Sigmoid colon (tissue), 7 donors: ENCODE data around the gene SYNE2. TPM values are rescaled to one million over a fixed set of nuclear protein-coding genes. Genes with fewer than 3 reads are reported as not detected.

Experiments used
- DNase-seq: peaks from one replicate; pipeline ENCODE4 v3.0.0-alpha.2; 2019
- H3K27ac ChIP-seq, 4 donors: fragments of 200-600 bp; sonication (generic); one replicate each; pipeline ENCODE4 v1.5.1; 2016 to 2019; ENCODE audit warnings: mild to moderate bottlenecking in 1 of 4
- H3K27me3 ChIP-seq, 3 donors: fragments of 200-600 bp; sonication (generic); one replicate each; pipeline ENCODE4 v1.5.1; 2019; ENCODE audit warnings: mild to moderate bottlenecking in 1 of 3
- H3K36me3 ChIP-seq, 4 donors: fragments of 200-600 bp; sonication (generic); one replicate each; pipeline ENCODE4 v1.5.1; 2016 to 2019
- H3K4me1 ChIP-seq, 4 donors: fragments of 200-600 bp; sonication (generic); one replicate each; pipeline ENCODE4 v1.5.1; 2017 to 2019
- H3K4me3 ChIP-seq, 4 donors: fragments of 200-600 bp; sonication (generic); one replicate each; pipeline ENCODE4 v1.5.1; 2017 to 2019; ENCODE audit warnings: mild to moderate bottlenecking in 2 of 4, moderate library complexity in 1 of 4
- H3K9me3 ChIP-seq, 4 donors: fragments of 200-600 bp in 3 of 4; sonication (generic) in 3 of 4; one replicate each; pipeline versions ENCODE4 v1.5.1 to v1.6.1; 2013 to 2019
- EP300 ChIP-seq, 4 donors: sonication (generic); formaldehyde crosslinking; IDR thresholded peaks; one replicate each; pipeline ENCODE4 v1.6.1; 2017; ENCODE audit warnings: antibody characterized with exemption in 4 of 4
- POLR2A ChIP-seq, 2 donors: fragments of 450-650 bp; IDR thresholded peaks; one replicate each; pipeline ENCODE4 v1.6.1; 2016; ENCODE audit warnings: antibody characterized with exemption in 2 of 2, mild to moderate bottlenecking in 2 of 2, moderate library complexity in 2 of 2
- POLR2AphosphoS5 ChIP-seq, 4 donors: sonication (generic); formaldehyde crosslinking; IDR thresholded peaks; one replicate each; pipeline ENCODE4 v1.6.1; 2017; ENCODE audit warnings: antibody characterized with exemption in 4 of 4
- WGBS, 2 donors: extraction: QIAGEN DNeasy Blood & Tissue Kit; methylation state at CpG; one replicate each; pipeline ENCODE4 v1.1.7; 2013; 5-methylcytosine and 5-hydroxymethylcytosine counted together
- intact Hi-C: fragments of 100-400 bp; cut with DNase I; formaldehyde crosslinking; loops from one replicate; pipeline ENCODE4 v1.15.1; 2023
- polyA plus RNA-seq, 3 donors: library from polyadenylated mRNA; stranded (reverse); fragments of 200-250 nt; gene quantifications; one replicate each; pipeline ENCODE4 v1.2.3, GENCODE V29; 2013
- total RNA-seq, 4 donors: library from RNA; depleted of rRNA; stranded (reverse); fragments of >200 nt; gene quantifications; one replicate each; pipeline ENCODE4 v1.1.0, GENCODE V29; 2016
- TF ChIP-seq, protein P1 (sequence below), 4 experiments: fragments of 450-650 bp in 3 of 4; fragments of 200-600 bp in 1 of 4; IDR thresholded peaks; one replicate each; pipeline ENCODE4 v1.5.1; 2016 to 2019; ENCODE audit warnings: antibody characterized with exemption in 4 of 4, mild to moderate bottlenecking in 3 of 4, moderate library complexity in 2 of 4
- donor health status: healthy with polysubstance abuse.
- donor health status: Bipolar disorder and iron deficiency.
- donor health status: healthy.

SYNE2 gene
- total and polyA plus RNA-seq, 7 donors, result 25.8 to 70.6 (median 54.6) TPM

- 89 to 98% methylated on average over 1 of the region's 1 CpG for WGBS, 2 donors
Measured at GRCh38 chr14:64000749-64001148, 147.9 kb downstream of the SYNE2 start.

DNA sequence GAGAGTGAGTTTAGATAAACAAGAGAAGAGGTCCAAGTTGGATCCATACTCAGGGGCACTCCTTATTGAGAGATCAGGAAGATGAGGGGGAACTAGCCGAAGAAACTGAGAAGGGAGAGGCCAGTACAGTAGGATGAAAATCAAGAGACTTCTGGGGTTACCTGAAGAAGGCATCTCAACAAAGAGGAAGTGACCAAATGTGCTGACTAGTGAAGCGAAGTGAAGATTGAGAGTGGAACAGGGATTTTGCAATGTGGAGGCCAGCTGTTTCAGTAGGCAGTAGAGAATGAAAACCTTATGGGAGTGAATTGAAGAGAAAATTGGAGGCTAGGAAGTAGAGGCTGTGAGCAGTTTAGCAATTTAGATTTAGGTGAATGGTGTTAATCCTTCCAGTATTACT is 153.0 kb downstream of the SYNE2 start:
- Histone ChIP-seq H3K36me3 (peaks cover 0 to 32% (median 6%) of the 10 kb centered on the region in 4 donors), H3K27me3 (no peaks in the 10 kb centered on the region), H3K9me3 (no peaks in the 10 kb centered on the region), H3K27ac (no peak overlapping the region), H3K4me3 (no peak overlapping the region), H3K4me1 (no peaks in the 10 kb centered on the region)
- TF ChIP-seq EP300 (IDR thresholded peaks at IDR 0.05) (no peak), POLR2A (IDR thresholded peaks at IDR 0.05) (no peak), POLR2AphosphoS5 (IDR thresholded peaks at IDR 0.05) (no peak)
- DNase-seq, result no peak
- intact Hi-C loops, result no loop called here
- WGBS, 2 donors, result 96 to 99% methylated on average over 2 of the region's 2 CpGs

More at GRCh38 chr14:64000749-64001148, 147.9 kb downstream of the SYNE2 start:
- no peak overlapping the region for H3K27ac ChIP-seq
- no peak for DNase-seq
- no peaks in the 10 kb centered on the region for H3K4me1 ChIP-seq
- no peaks in the 10 kb centered on the region for H3K9me3 ChIP-seq
- H3K27me3 ChIP-seq, result no peaks in the 10 kb centered on the region
- no peak overlapping the region for H3K4me3 ChIP-seq
- H3K36me3 ChIP-seq, result peaks cover 0 to 72% (median 19%) of the 10 kb centered on the region in 4 donors
- no peak for TF ChIP-seq POLR2A (IDR thresholded peaks at IDR 0.05)
- TF ChIP-seq POLR2AphosphoS5 (IDR thresholded peaks at IDR 0.05), result no peak
- intact Hi-C loops, result no loop called here

- Histone ChIP-seq H3K36me3 (peaks cover 0 to 11% (median 0%) of the 10 kb centered on the region in 4 donors), H3K27me3 (no peaks in the 10 kb centered on the region), H3K4me3 (no peak overlapping the region), H3K9me3 (no peaks in the 10 kb centered on the region), H3K27ac (no peak overlapping the region), H3K4me1 (no peaks in the 10 kb centered on the region)
- intact Hi-C loops, result no loop called here
- TF ChIP-seq EP300 (IDR thresholded peaks at IDR 0.05), result no peak
- TF ChIP-seq POLR2A (IDR thresholded peaks at IDR 0.05), result no peak
- TF ChIP-seq, protein P1, sequence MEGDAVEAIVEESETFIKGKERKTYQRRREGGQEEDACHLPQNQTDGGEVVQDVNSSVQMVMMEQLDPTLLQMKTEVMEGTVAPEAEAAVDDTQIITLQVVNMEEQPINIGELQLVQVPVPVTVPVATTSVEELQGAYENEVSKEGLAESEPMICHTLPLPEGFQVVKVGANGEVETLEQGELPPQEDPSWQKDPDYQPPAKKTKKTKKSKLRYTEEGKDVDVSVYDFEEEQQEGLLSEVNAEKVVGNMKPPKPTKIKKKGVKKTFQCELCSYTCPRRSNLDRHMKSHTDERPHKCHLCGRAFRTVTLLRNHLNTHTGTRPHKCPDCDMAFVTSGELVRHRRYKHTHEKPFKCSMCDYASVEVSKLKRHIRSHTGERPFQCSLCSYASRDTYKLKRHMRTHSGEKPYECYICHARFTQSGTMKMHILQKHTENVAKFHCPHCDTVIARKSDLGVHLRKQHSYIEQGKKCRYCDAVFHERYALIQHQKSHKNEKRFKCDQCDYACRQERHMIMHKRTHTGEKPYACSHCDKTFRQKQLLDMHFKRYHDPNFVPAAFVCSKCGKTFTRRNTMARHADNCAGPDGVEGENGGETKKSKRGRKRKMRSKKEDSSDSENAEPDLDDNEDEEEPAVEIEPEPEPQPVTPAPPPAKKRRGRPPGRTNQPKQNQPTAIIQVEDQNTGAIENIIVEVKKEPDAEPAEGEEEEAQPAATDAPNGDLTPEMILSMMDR (IDR thresholded peaks at IDR 0.05), result no peak
- no peak for TF ChIP-seq POLR2AphosphoS5 (IDR thresholded peaks at IDR 0.05)
- DNase-seq, result no peak
- 91 to 96% methylated on average over 2 of the region's 2 CpGs for WGBS, 2 donors
Measured at GRCh38 chr14:64008016-64008415, 155.2 kb downstream of the SYNE2 start.

- peaks cover 0 to 4% (median 0%) of the 10 kb centered on the region in 4 donors for H3K36me3 ChIP-seq
- H3K4me3 ChIP-seq, result no peak overlapping the region
- no peaks in the 10 kb centered on the region for H3K27me3 ChIP-seq
- intact Hi-C loops, result no loop called here
- no peak for TF ChIP-seq POLR2A (IDR thresholded peaks at IDR 0.05)
- TF ChIP-seq EP300 (IDR thresholded peaks at IDR 0.05), result no peak
- TF ChIP-seq, protein P1 (IDR thresholded peaks at IDR 0.05), result no peak
- no peak for TF ChIP-seq POLR2AphosphoS5 (IDR thresholded peaks at IDR 0.05)
- H3K9me3 ChIP-seq, result no peaks in the 10 kb centered on the region
- WGBS, 2 donors, result 92 to 94% methylated on average over 3 of the region's 3 CpGs
- no peak for DNase-seq
- H3K4me1 ChIP-seq, result no peaks in the 10 kb centered on the region
- no peak overlapping the region for H3K27ac ChIP-seq
Measured at GRCh38 chr14:64012003-64012402, 159.2 kb downstream of the SYNE2 start.

DNA sequence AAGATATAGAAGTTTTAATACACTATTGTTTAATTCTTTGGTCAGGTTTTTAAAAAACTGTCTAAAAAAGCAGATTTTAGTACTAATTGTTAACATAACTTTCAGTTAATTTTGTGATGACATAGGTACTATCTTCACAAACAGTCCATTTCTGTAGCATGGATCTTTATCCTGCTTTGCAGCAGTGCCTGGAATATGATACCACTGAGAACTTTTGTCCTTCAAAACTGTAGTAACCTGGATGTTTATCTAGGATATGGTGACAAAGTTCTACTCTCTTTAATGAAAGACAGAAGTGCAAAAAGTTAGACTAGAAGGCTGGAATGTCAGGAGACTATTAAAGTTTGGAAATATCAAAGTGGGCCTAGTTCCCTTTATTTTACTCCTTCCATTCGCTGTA is 159.9 kb downstream of the SYNE2 start:
- Histone ChIP-seq H3K9me3 (no peaks in the 10 kb centered on the region), H3K36me3 (peaks cover 0 to 7% (median 0%) of the 10 kb centered on the region in 4 donors), H3K4me3 (no peak overlapping the region), H3K27me3 (no peaks in the 10 kb centered on the region), H3K4me1 (no peaks in the 10 kb centered on the region), H3K27ac (no peak overlapping the region)
- intact Hi-C loops, result no loop called here
- WGBS, 2 donors, result 96 to 100% methylated on average over 1 of the region's 1 CpG
- TF ChIP-seq, protein P1 (IDR thresholded peaks at IDR 0.05), result no peak
- TF ChIP-seq POLR2AphosphoS5 (IDR thresholded peaks at IDR 0.05) (no peak), EP300 (IDR thresholded peaks at IDR 0.05) (no peak), POLR2A (IDR thresholded peaks at IDR 0.05) (no peak)
- DNase-seq, result no peak

GRCh38 chr14:64025479-64025878 is 172.7 kb downstream of the SYNE2 start:
- TF ChIP-seq EP300 (IDR thresholded peaks at IDR 0.05), result no peak
- TF ChIP-seq POLR2AphosphoS5 (IDR thresholded peaks at IDR 0.05), result no peak
- TF ChIP-seq POLR2A (IDR thresholded peaks at IDR 0.05), result no peak
- TF ChIP-seq, protein P1 (IDR thresholded peaks at IDR 0.05), result no peak
- no peak for DNase-seq
- H3K9me3 ChIP-seq, result no peaks in the 10 kb centered on the region

More at GRCh38 chr14:64025479-64025878, 172.7 kb downstream of the SYNE2 start:
- Histone ChIP-seq H3K4me1 (no peaks in the 10 kb centered on the region), H3K4me3 (no peak overlapping the region), H3K36me3 (peaks cover 0 to 54% (median 7%) of the 10 kb centered on the region in 4 donors), H3K27ac (no peak overlapping the region), H3K27me3 (no peaks in the 10 kb centered on the region)
- 82 to 88% methylated on average over 3 of the region's 3 CpGs for whole genome bisulfite sequencing, 2 donors
- intact Hi-C loops, result no loop called here
